HCT116 (cell line): ENCODE data around the gene PLCB1. TPM values are rescaled to one million over a fixed set of nuclear protein-coding genes. Genes with fewer than 3 reads are reported as not detected.

Experiments used
- ATAC-seq: fragments of 200-7000 bp; cut with Tn5 transposase; 2 replicates; pipeline ENCODE4 v1.9.1; 2020; ENCODE audit warnings: mild to moderate bottlenecking, moderate library complexity
- BruUV-seq: library from RNA; stranded (reverse); fragments of 400-500 nt; replicated peaks from 2 replicates; lab custom pipeline; 2021; lab: Mats Ljungman, UMichigan
- CTCF ChIA-PET: fragments of 300-600 bp; sonication (Branson Sonifier 250); formaldehyde crosslinking; loops from one replicate; lab custom pipeline; 2021; ENCODE audit warnings: antibody characterized with exemption; lab: Charles Lee
- POLR2A ChIA-PET: fragments of 300-600, 350-600 bp; sonication (Branson Sonifier 250); formaldehyde crosslinking; loops from one replicate; lab custom pipeline; 2021; ENCODE audit warnings: antibody characterized with exemption; lab: Charles Lee
- RAD21 ChIA-PET, 2 experiments: fragments of 300-600 bp; sonication (Branson Sonifier 250); formaldehyde crosslinking; loops; one replicate each; lab custom pipeline; 2023; ENCODE audit warnings: low total read pairs in 2 of 2; ENCODE audit not compliant: uncharacterized antibody in 2 of 2, unreplicated experiment in 2 of 2, low non-redundant PET in 1 of 2; lab: Charles Lee
- DNase-seq: peaks from one replicate; pipeline ENCODE4 v3.0.0-alpha.2; 2010; ENCODE audit warnings: low read depth, low spot score
- H2AFZ ChIP-seq: fragments of 200-600 bp; shearing (Covaris generic), sonication (generic); 2 replicates; pipeline ENCODE4 v1.6.1; 2017; ENCODE audit warnings: low read depth, mixed run types, mixed read lengths, antibody characterized with exemption, low read length; ENCODE audit not compliant: poor library complexity, severe bottlenecking
- H3K27ac ChIP-seq: 2 replicates; pipeline ENCODE4 v1.5.1; 2012; ENCODE audit warnings: low read depth, low read length
- H3K27me3 ChIP-seq: fragments of 200-600 bp; sonication (generic); 2 replicates; pipeline ENCODE4 v1.6.1; 2016; ENCODE audit warnings: mixed run types, low read length, mixed read lengths; ENCODE audit not compliant: insufficient read depth
- H3K36me3 ChIP-seq, 2 experiments: fragments of 200-500 bp in 1 of 2; fragments of 200-600 bp in 1 of 2; sonication (Bioruptor generic) in 1 of 2; sonication (generic) in 1 of 2; 2 replicates each; pipeline versions ENCODE4 v1.5.1 to v1.6.1; 2014 to 2016; ENCODE audit warnings: low read length in 2 of 2, inconsistent platforms in 1 of 2, mixed read lengths in 1 of 2, mixed run types in 1 of 2; ENCODE audit not compliant: insufficient read depth in 2 of 2, control insufficient read depth in 1 of 2
- H3K4me1 ChIP-seq, 2 experiments: fragments of 200-600 bp in 1 of 2; sonication (generic) in 1 of 2; 2 replicates each; pipeline versions ENCODE4 v1.5.1 to v1.6.1; 2012 to 2017; ENCODE audit warnings: low read length in 2 of 2, inconsistent platforms in 1 of 2, mild to moderate bottlenecking in 1 of 2, mixed read lengths in 1 of 2, mixed run types in 1 of 2, moderate library complexity in 1 of 2; ENCODE audit not compliant: insufficient read depth in 2 of 2, control insufficient read depth in 1 of 2
- H3K4me2 ChIP-seq: fragments of 200-600 bp; sonication (generic); 2 replicates; pipeline ENCODE4 v1.6.1; 2017; ENCODE audit warnings: mixed run types, low read length, mixed read lengths
- H3K4me3 ChIP-seq, 2 experiments: fragments of 200-600 bp in 1 of 2; sonication (generic) in 1 of 2; replicated peaks in 1 of 2; 2 replicates each; pipeline ENCODE4 v1.5.1; 2011 to 2016; ENCODE audit warnings: low read length in 2 of 2, control low read depth in 1 of 2, low read depth in 1 of 2, mild to moderate bottlenecking in 1 of 2, mixed read lengths in 1 of 2, mixed run types in 1 of 2
- H3K79me2 ChIP-seq: fragments of 200-600 bp; sonication (generic); 2 replicates; pipeline ENCODE4 v1.6.1; 2017; ENCODE audit warnings: mild to moderate bottlenecking, mixed run types, low read length, moderate library complexity, mixed read lengths; ENCODE audit not compliant: insufficient read depth
- H3K9ac ChIP-seq: fragments of 200-600 bp; sonication (generic); 2 replicates; pipeline ENCODE4 v1.6.1; 2016; ENCODE audit warnings: low read length, mixed read lengths
- H3K9me2 ChIP-seq: fragments of 200-600 bp; sonication (generic), shearing (Covaris generic); 2 replicates; pipeline ENCODE4 v1.6.1; 2017; ENCODE audit warnings: mixed run types, mild to moderate bottlenecking, moderate library complexity; ENCODE audit not compliant: insufficient read depth
- H3K9me3 ChIP-seq, 2 experiments: fragments of 200-500 bp in 1 of 2; fragments of 200-600 bp in 1 of 2; sonication (Bioruptor generic) in 1 of 2; sonication (generic) in 1 of 2; 2 replicates each; pipeline ENCODE4 v1.6.1; 2014 to 2017; ENCODE audit warnings: low read length in 2 of 2, mixed read lengths in 2 of 2, inconsistent platforms in 1 of 2, low read depth in 1 of 2, mild to moderate bottlenecking in 1 of 2, mixed run types in 1 of 2, moderate library complexity in 1 of 2; ENCODE audit not compliant: control insufficient read depth in 1 of 2, insufficient read depth in 1 of 2
- H4K20me1 ChIP-seq: fragments of 200-600 bp; sonication (generic), shearing (Covaris generic); 2 replicates; pipeline ENCODE4 v1.6.1; 2017; ENCODE audit warnings: mixed run types, mild to moderate bottlenecking, moderate library complexity; ENCODE audit not compliant: insufficient read depth
- FOSL1 ChIP-seq: IDR thresholded peaks from 2 replicates; pipeline ENCODE4 v1.6.1; 2012; ENCODE audit warnings: low read depth
- RAD21 ChIP-seq: IDR thresholded peaks from 2 replicates; pipeline ENCODE4 v1.6.1; 2012; ENCODE audit warnings: low read depth, mild to moderate bottlenecking
- YY1 ChIP-seq: IDR thresholded peaks from 2 replicates; pipeline ENCODE4 v1.6.1; 2011; ENCODE audit warnings: low read length, low read depth, moderate library complexity, mild to moderate bottlenecking; ENCODE audit not compliant: insufficient replicate concordance; ENCODE audit errors: extremely low read depth
- ZBTB33 ChIP-seq: IDR thresholded peaks from 2 replicates; pipeline ENCODE4 v1.6.1; 2011; ENCODE audit warnings: mild to moderate bottlenecking, low read length, moderate library complexity; ENCODE audit not compliant: insufficient replicate concordance; ENCODE audit errors: extremely low read depth
- intact Hi-C: fragments of 100-400 bp; cut with micrococcal nuclease; formaldehyde crosslinking; loops from 2 replicates; pipeline ENCODE4 v1.10.0; 2022
- total RNA-seq: library from RNA; stranded (reverse); gene quantifications from one replicate; pipeline ENCODE4 v1.2.1, GENCODE V29; 2021; ENCODE audit not compliant: unreplicated experiment
- TF ChIP-seq, protein P1 (sequence below): IDR thresholded peaks from 2 replicates; pipeline ENCODE4 v1.6.1; 2012
- TF ChIP-seq, protein P2 (sequence below), 3 experiments: fragments of 200-600 bp in 1 of 3; sonication (generic) in 1 of 3; IDR thresholded peaks in 2 of 3; conservative IDR thresholded peaks in 1 of 3; 2 replicates each; pipeline ENCODE4 v1.5.1; 2012 to 2017; ENCODE audit warnings: low read depth in 2 of 3, low read length in 2 of 3, antibody characterized with exemption in 1 of 3, borderline replicate concordance in 1 of 3, control low read depth in 1 of 3, mild to moderate bottlenecking in 1 of 3, mixed read lengths in 1 of 3, mixed run types in 1 of 3, moderate library complexity in 1 of 3; ENCODE audit not compliant: insufficient read depth in 1 of 3

Gene PLCB1
- total RNA-seq, 1 experiment from 2014 or later: 15.8 TPM

GRCh38 chr20:8690074-8690473 lies 558.0 kb downstream of the PLCB1 start:
- H3K9me2 ChIP-seq: no peaks in the 10 kb centered on the region
- DNase-seq: no peak
- H3K36me3 ChIP-seq: no peaks in the 10 kb centered on the region
- ChIA-PET CTCF (no interaction called here), POLR2A (no interaction called here), RAD21 (no interaction called here)
- BruUV-seq: no TSS peak
- H3K79me2 ChIP-seq: no peaks in the 10 kb centered on the region
- no peaks in the 10 kb centered on the region for H3K4me1 ChIP-seq
- H2AFZ ChIP-seq: no peak overlapping the region
- no peaks in the 10 kb centered on the region; a peak in 2 of 4 replicates for H3K9me3 ChIP-seq
- TF ChIP-seq ZBTB33 (no peak), FOSL1 (no peak), YY1 (no peak), RAD21 (no peak)
- TF ChIP-seq, protein P1, sequence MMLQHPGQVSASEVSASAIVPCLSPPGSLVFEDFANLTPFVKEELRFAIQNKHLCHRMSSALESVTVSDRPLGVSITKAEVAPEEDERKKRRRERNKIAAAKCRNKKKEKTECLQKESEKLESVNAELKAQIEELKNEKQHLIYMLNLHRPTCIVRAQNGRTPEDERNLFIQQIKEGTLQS: no peak
- TF ChIP-seq, protein P2, sequence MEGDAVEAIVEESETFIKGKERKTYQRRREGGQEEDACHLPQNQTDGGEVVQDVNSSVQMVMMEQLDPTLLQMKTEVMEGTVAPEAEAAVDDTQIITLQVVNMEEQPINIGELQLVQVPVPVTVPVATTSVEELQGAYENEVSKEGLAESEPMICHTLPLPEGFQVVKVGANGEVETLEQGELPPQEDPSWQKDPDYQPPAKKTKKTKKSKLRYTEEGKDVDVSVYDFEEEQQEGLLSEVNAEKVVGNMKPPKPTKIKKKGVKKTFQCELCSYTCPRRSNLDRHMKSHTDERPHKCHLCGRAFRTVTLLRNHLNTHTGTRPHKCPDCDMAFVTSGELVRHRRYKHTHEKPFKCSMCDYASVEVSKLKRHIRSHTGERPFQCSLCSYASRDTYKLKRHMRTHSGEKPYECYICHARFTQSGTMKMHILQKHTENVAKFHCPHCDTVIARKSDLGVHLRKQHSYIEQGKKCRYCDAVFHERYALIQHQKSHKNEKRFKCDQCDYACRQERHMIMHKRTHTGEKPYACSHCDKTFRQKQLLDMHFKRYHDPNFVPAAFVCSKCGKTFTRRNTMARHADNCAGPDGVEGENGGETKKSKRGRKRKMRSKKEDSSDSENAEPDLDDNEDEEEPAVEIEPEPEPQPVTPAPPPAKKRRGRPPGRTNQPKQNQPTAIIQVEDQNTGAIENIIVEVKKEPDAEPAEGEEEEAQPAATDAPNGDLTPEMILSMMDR (IDR thresholded peaks at IDR 0.05 in 2 of 3, conservative IDR thresholded peaks at IDR 0.05 in 1 of 3; ENCODE audit: borderline replicate concordance in 1 of 3, insufficient read depth in 1 of 3, low read depth in 2 of 3, low read length in 2 of 3): no peak
- no peaks in the 10 kb centered on the region for H4K20me1 ChIP-seq
- H3K27me3 ChIP-seq: no peaks in the 10 kb centered on the region
- no peak for ATAC-seq
- H3K27ac ChIP-seq: no peak overlapping the region
- H3K4me2 ChIP-seq: no peak overlapping the region
- no peak overlapping the region for H3K4me3 ChIP-seq
- intact Hi-C loops: no loop called here
- no peak overlapping the region for H3K9ac ChIP-seq
